A673 (cell line): ENCODE data around the gene CSGALNACT2.

Experiments used
- CTCF ChIP-seq: fragments of 300-800, 200-600 bp; sonication (generic); conservative IDR thresholded peaks from 2 replicates; pipeline ENCODE4 v1.5.1; 2017; ENCODE audit warnings: low read depth, mild to moderate bottlenecking, antibody characterized with exemption, low read length, moderate library complexity, mixed read lengths
- EZH2 ChIP-seq: fragments of 200-600 bp; sonication (generic); IDR thresholded peaks from 2 replicates; pipeline ENCODE4 v1.6.1; 2017; ENCODE audit warnings: borderline replicate concordance, low read depth, mild to moderate bottlenecking, mixed read lengths, antibody characterized with exemption, low read length; ENCODE audit not compliant: poor library complexity, severe bottlenecking

- TF ChIP-seq CTCF (no peak), EZH2 (no peak)
Observed at GRCh38 chr10:43127442-43127841, 10.8 kb upstream of the CSGALNACT2 start.
